PC-9 (cell line): ENCODE measurements around the gene ARL4A.

Experiments
- CTCF ChIP-seq: fragments of 200-600 bp; sonication (generic); conservative IDR thresholded peaks from 2 replicates; pipeline ENCODE4 v1.6.1; 2017; ENCODE audit warnings: mixed run types, antibody characterized with exemption, mild to moderate bottlenecking, moderate library complexity
- EZH2 ChIP-seq: fragments of 200-600 bp; sonication (generic); IDR thresholded peaks from 2 replicates; pipeline ENCODE4 v1.8.0; 2017; ENCODE audit warnings: antibody characterized with exemption, low read depth

DNA sequence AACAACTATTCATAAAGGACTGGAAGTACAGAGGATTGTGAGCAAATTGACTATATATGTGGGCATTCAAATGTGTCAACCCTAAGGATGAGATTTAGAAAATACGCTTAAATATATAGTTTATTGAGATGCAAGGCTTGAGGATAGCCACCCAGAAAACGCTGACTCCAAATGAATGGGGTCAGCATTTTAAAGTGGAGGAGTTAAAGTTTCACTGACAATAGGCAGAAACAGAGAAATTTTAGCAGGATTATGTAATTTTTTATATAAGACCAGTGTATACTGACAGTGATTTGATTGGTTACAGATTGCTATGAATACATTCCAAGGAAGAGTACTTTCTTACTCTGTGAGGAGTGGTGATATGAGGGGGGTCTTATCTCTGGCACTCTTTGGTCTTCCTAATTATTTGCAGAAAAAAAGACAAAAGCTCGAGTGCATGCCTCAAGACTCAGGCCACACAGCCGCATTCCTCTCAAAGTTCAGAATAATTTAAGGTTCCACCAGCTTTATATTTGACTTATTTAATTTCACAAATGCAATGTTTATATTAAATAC lies 38.6 kb upstream of the ARL4A start:
- no peak for TF ChIP-seq CTCF
- no peak for TF ChIP-seq EZH2
